ENCODE data around the gene RAI1. TPM values are rescaled to one million over a fixed set of nuclear protein-coding genes. Genes with fewer than 3 reads are reported as not detected.
A peak's percentile ranks its signal among the peaks of the same experiment; 100 is the strongest.

The RAI1 gene
- total RNA-seq, 2 donors from 2014 or later, result 35.9 to 42.9 TPM

GRCh38 chr17:17846645-17847044 is 165.4 kb downstream of the RAI1 start:
- Mint-ChIP-seq H3K36me3 (ENCODE audit: low read depth) (no peaks in the 10 kb centered on the region), H3K4me3 (no peak overlapping the region), H3K4me1 (peaks cover 23% of the 10 kb centered on the region), H3K27ac (no peak overlapping the region), H3K9me3 (no peaks in the 10 kb centered on the region), H3K27me3 (ENCODE audit: insufficient read depth) (peaks cover 2% of the 10 kb centered on the region)
- H3K27me3 ChIP-seq (ENCODE audit: control insufficient read depth, insufficient read depth, low read length, poor library complexity, severe bottlenecking), result no peaks in the 10 kb centered on the region
- H3K9me3 ChIP-seq (ENCODE audit: control insufficient read depth, low read length), result no peaks in the 10 kb centered on the region
- no peak for TF ChIP-seq CTCF (conservative IDR thresholded peaks at IDR 0.05)
- 92 to 95% methylated on average over 5 to 8 of the region's 8 CpGs for WGBS, 2 experiments (ENCODE audit: insufficient coverage in 1 of 2, insufficient read length in 1 of 2)
- no peaks in the 10 kb centered on the region for H3K4me1 ChIP-seq (ENCODE audit: control insufficient read depth, insufficient read depth, low read length)
- no peak overlapping the region for H3K9ac ChIP-seq (ENCODE audit: extremely low read depth, low read length, poor library complexity, severe bottlenecking)
- no peak overlapping the region for H3K4me3 ChIP-seq (ENCODE audit: low read length)
- peak; percentile 45 for DNase-seq
- no peaks in the 10 kb centered on the region for H3K36me3 ChIP-seq (ENCODE audit: control insufficient read depth, insufficient read depth, low read length)
- H3K27ac ChIP-seq (ENCODE audit: low read depth, low read length), result no peak overlapping the region

GRCh38 chr17:17847118-17847689 is 165.9 kb downstream of the RAI1 start:
- Histone ChIP-seq H3K4me3 (ENCODE audit: low read length) (no peak overlapping the region), H3K4me1 (ENCODE audit: control insufficient read depth, insufficient read depth, low read length) (no peaks in the 10 kb centered on the region), H3K27ac (ENCODE audit: low read depth, low read length) (no peak overlapping the region), H3K9me3 (ENCODE audit: control insufficient read depth, low read length) (no peaks in the 10 kb centered on the region), H3K9ac (ENCODE audit: extremely low read depth, low read length, poor library complexity, severe bottlenecking) (no peak overlapping the region), H3K27me3 (ENCODE audit: control insufficient read depth, insufficient read depth, low read length, poor library complexity, severe bottlenecking) (no peaks in the 10 kb centered on the region), H3K36me3 (ENCODE audit: control insufficient read depth, insufficient read depth, low read length) (no peaks in the 10 kb centered on the region)
- H3K4me1 Mint-ChIP-seq, result peaks cover 23% of the 10 kb centered on the region
- peak; percentile 45 for DNase-seq
- H3K27me3 Mint-ChIP-seq (ENCODE audit: insufficient read depth), result peaks cover 2% of the 10 kb centered on the region
- no peak overlapping the region for H3K27ac Mint-ChIP-seq
- H3K9me3 Mint-ChIP-seq, result no peaks in the 10 kb centered on the region
- 84 to 86% methylated on average over 9 to 17 of the region's 17 CpGs for WGBS, 2 experiments (ENCODE audit: insufficient coverage in 1 of 2, insufficient read length in 1 of 2)
- H3K36me3 Mint-ChIP-seq (ENCODE audit: low read depth), result no peaks in the 10 kb centered on the region
- TF ChIP-seq CTCF (conservative IDR thresholded peaks at IDR 0.05), result no peak
- H3K4me3 Mint-ChIP-seq, result no peak overlapping the region

GRCh38 chr17:17847726-17848125 is 166.5 kb downstream of the RAI1 start:
- H3K27ac ChIP-seq (ENCODE audit: low read depth, low read length), result no peak overlapping the region
- peak; percentile 50 for DNase-seq
- H3K9ac ChIP-seq (ENCODE audit: extremely low read depth, low read length, poor library complexity, severe bottlenecking), result no peak overlapping the region
- no peaks in the 10 kb centered on the region for H3K36me3 ChIP-seq (ENCODE audit: control insufficient read depth, insufficient read depth, low read length)
- Mint-ChIP-seq H3K4me1 (peaks cover 19% of the 10 kb centered on the region), H3K4me3 (no peak overlapping the region), H3K27ac (no peak overlapping the region), H3K36me3 (ENCODE audit: low read depth) (no peaks in the 10 kb centered on the region), H3K27me3 (ENCODE audit: insufficient read depth) (peaks cover 2% of the 10 kb centered on the region), H3K9me3 (no peaks in the 10 kb centered on the region)
- no peaks in the 10 kb centered on the region for H3K27me3 ChIP-seq (ENCODE audit: control insufficient read depth, insufficient read depth, low read length, poor library complexity, severe bottlenecking)
- H3K4me3 ChIP-seq (ENCODE audit: low read length), result no peak overlapping the region
- H3K4me1 ChIP-seq (ENCODE audit: control insufficient read depth, insufficient read depth, low read length), result no peaks in the 10 kb centered on the region
- no peak for TF ChIP-seq CTCF (conservative IDR thresholded peaks at IDR 0.05)
- 70 to 85% methylated on average over 2 to 5 of the region's 5 CpGs for WGBS, 2 experiments (ENCODE audit: insufficient coverage in 1 of 2, insufficient read length in 1 of 2)
- H3K9me3 ChIP-seq (ENCODE audit: control insufficient read depth, low read length), result no peaks in the 10 kb centered on the region

All from endodermal cell (in vitro differentiated cells).